Epithelial cell of proximal tubule (primary cell): Measurements from ENCODE around the gene CTSH. TPM values are rescaled to one million over a fixed set of nuclear protein-coding genes. Genes with fewer than 3 reads are reported as not detected.

Experiments used
- DNase-seq: peaks from one replicate; pipeline ENCODE4 v3.0.0-alpha.2; 2011; ENCODE audit warnings: low read depth
- H3K4me3 ChIP-seq: 2 replicates; pipeline ENCODE4 v1.5.1; 2011; ENCODE audit warnings: low read depth, mild to moderate bottlenecking, low read length
- total RNA-seq: library from RNA; depleted of rRNA; stranded (reverse); fragments of >200 nt; gene quantifications from 2 replicates; pipeline ENCODE4 v1.2.3, GENCODE V29; 2015
- TF ChIP-seq, protein P1 (sequence below): conservative IDR thresholded peaks from 2 replicates; pipeline ENCODE4 v1.5.1; 2012; ENCODE audit warnings: low read depth, mild to moderate bottlenecking, low read length

The CTSH gene
- total RNA-seq, 1 donor from 2014 or later: 68.0 TPM

GRCh38 chr15:78977091-78977571 lies 32.3 kb upstream of the CTSH start:
- no peak for DNase-seq
- TF ChIP-seq, protein P1, sequence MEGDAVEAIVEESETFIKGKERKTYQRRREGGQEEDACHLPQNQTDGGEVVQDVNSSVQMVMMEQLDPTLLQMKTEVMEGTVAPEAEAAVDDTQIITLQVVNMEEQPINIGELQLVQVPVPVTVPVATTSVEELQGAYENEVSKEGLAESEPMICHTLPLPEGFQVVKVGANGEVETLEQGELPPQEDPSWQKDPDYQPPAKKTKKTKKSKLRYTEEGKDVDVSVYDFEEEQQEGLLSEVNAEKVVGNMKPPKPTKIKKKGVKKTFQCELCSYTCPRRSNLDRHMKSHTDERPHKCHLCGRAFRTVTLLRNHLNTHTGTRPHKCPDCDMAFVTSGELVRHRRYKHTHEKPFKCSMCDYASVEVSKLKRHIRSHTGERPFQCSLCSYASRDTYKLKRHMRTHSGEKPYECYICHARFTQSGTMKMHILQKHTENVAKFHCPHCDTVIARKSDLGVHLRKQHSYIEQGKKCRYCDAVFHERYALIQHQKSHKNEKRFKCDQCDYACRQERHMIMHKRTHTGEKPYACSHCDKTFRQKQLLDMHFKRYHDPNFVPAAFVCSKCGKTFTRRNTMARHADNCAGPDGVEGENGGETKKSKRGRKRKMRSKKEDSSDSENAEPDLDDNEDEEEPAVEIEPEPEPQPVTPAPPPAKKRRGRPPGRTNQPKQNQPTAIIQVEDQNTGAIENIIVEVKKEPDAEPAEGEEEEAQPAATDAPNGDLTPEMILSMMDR: no peak
- no peak overlapping the region for H3K4me3 ChIP-seq

DNA sequence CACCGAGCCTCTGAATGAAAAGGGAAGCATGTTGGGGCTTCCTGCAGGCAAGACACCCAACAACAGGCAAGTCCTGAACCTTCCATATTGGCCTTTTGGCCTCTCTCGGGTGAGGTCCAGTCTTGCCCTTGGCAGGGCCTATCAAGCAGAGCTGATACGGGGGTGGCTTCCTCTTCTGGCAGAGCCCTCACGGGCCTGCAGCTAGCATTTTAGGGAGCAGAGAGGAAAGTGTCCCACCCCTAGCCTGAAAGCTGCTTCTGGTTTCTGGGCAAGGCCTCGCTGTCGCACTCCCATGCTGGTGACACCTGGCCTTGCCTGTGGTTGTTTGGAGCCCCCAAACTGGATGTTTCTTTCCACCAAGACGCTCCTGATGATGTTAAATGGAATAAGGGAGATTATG lies 31.8 kb upstream of the CTSH start:
- DNase-seq: no peak
- TF ChIP-seq, protein P1: no peak
- no peak overlapping the region for H3K4me3 ChIP-seq

DNA sequence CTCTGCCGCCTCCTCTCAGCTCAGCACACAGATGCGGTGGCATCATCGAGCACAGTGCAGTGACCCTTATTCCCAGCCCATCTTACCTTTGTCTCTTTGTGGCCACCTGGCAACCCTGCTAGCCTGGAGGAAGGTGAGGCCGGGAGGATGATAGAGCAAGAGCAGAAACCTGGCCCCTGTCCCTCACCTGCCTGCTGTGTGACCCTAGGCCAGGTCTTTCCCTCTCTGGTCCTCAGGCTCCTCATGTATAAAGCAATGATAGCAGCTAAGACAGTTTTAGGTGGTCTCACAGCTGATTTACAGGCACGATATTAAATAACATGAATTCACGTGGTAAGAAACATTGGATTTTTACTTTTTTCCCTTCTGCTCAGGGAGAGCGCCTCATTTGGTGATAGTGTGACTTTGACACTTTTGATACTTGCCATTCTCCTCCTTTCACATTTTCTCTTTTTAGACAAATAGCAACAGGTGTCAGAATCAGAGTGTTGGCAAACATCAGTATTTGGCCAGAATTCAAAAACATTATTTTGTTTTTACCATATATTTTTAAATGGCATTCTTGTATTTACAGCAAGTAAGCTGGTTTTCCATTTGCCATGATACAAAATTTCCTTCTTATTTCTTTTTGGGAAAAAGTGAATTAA lies 29.5 kb upstream of the CTSH start:
- no peak overlapping the region for H3K4me3 ChIP-seq
- DNase-seq: no peak
- TF ChIP-seq, protein P1: no peak

DNA sequence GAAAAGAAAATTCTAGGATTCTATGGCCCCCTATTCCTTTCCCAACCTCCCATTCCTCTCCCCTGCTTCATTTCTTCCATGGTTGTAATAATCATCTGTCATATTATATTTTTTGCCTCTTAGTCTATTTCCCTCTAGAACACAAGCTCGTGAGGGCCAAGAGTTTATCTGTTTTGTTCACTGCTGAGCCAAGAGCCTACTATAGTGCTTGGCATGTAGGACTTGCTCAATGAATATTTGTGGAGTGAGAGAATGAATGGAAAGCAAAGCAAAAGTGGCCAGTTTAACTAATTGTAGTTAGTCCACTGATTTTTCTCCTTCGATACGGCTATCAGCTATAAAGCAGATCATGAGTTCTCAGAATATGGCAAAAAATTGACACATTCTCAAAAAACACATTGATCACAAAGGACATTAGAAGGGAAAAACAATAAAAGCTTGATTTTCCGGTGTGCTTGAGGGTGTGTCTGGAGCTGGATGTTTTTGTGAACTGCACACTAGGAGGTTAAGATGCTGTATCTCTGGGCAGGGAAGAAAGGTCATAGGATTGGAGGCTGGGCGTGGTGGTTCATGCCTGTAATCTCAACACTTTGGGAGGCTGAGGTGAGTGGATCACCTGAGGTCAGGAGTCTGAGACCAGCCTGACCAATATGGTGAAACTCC lies 25.0 kb upstream of the CTSH start:
- no peak for DNase-seq
- H3K4me3 ChIP-seq: no peak overlapping the region
- TF ChIP-seq, protein P1: no peak

GRCh38 chr15:78968539-78969271 lies 23.9 kb upstream of the CTSH start:
- TF ChIP-seq, protein P1: no peak
- no peak overlapping the region for H3K4me3 ChIP-seq
- DNase-seq: no peak

GRCh38 chr15:78968114-78968513 lies 23.3 kb upstream of the CTSH start:
- TF ChIP-seq, protein P1: no peak
- H3K4me3 ChIP-seq: no peak overlapping the region
- no peak for DNase-seq
